HEK293 (cell line): ENCODE data around the gene ATOH7.

Experiments used
- PRDM1 ChIP-seq: fragments of 450-650 bp; formaldehyde crosslinking; IDR thresholded peaks from 2 replicates; pipeline ENCODE4; 2016; ENCODE audit warnings: missing biosample characterization, missing genetic modification characterization
- REST ChIP-seq: fragments of 450-650 bp; formaldehyde crosslinking; IDR thresholded peaks from 2 replicates; pipeline ENCODE4 v1.5.1; 2016; ENCODE audit warnings: missing biosample characterization, missing genetic modification characterization
- ZBTB11 ChIP-seq: fragments of 450-650 bp; formaldehyde crosslinking; conservative IDR thresholded peaks from 2 replicates; pipeline ENCODE4 v1.5.1; 2016; ENCODE audit warnings: low read depth, missing biosample characterization, missing genetic modification characterization
- ZNF138 ChIP-seq: fragments of 450-650 bp; formaldehyde crosslinking; IDR thresholded peaks from 2 replicates; pipeline ENCODE4 v1.5.1; 2016; ENCODE audit warnings: missing biosample characterization, missing genetic modification characterization, borderline replicate concordance
- ZNF146 ChIP-seq: fragments of 450-650 bp; formaldehyde crosslinking; IDR thresholded peaks from 2 replicates; pipeline ENCODE4 v1.5.1; 2016; ENCODE audit warnings: missing biosample characterization, missing genetic modification characterization
- ZNF18 ChIP-seq: fragments of 450-650 bp; formaldehyde crosslinking; IDR thresholded peaks from 2 replicates; pipeline ENCODE4 v1.5.1; 2016; ENCODE audit warnings: missing biosample characterization, missing genetic modification characterization
- ZNF184 ChIP-seq: fragments of 450-650 bp; IDR thresholded peaks from 2 replicates; pipeline ENCODE4 v1.5.1; 2018; ENCODE audit warnings: missing biosample characterization, mild to moderate bottlenecking, missing genetic modification characterization
- ZNF24 ChIP-seq: fragments of 450-650 bp; formaldehyde crosslinking; IDR thresholded peaks from 2 replicates; pipeline ENCODE4 v1.5.1; 2016; ENCODE audit warnings: missing biosample characterization, missing genetic modification characterization
- ZNF501 ChIP-seq: fragments of 450-650 bp; formaldehyde crosslinking; IDR thresholded peaks from 2 replicates; pipeline ENCODE4 v1.5.1; 2016; ENCODE audit warnings: missing biosample characterization, missing genetic modification characterization
- ZSCAN18 ChIP-seq: fragments of 450-650 bp; formaldehyde crosslinking; IDR thresholded peaks from 2 replicates; pipeline ENCODE4 v1.5.1; 2016; ENCODE audit warnings: missing biosample characterization, missing genetic modification characterization
- TF ChIP-seq, protein P1 (sequence below): fragments of 450-650 bp; formaldehyde crosslinking; IDR thresholded peaks from 2 replicates; pipeline ENCODE4 v1.5.1; 2016; ENCODE audit warnings: missing biosample characterization, missing genetic modification characterization

GRCh38 chr10:68276224-68276623 lies 44.3 kb upstream of the ATOH7 start:
- TF ChIP-seq ZSCAN18 (no peak), ZNF18 (tag by site-specific recombination) (no peak), ZNF501 (tag by site-specific recombination) (no peak), PRDM1 (tag by site-specific recombination) (no peak), ZBTB11 (tag by site-specific recombination) (no peak), ZNF24 (tag by site-specific recombination) (no peak), ZNF146 (tag by site-specific recombination) (no peak), ZNF184 (no peak), ZNF138 (no peak), REST (tag by site-specific recombination) (no peak)
- TF ChIP-seq, protein P1, sequence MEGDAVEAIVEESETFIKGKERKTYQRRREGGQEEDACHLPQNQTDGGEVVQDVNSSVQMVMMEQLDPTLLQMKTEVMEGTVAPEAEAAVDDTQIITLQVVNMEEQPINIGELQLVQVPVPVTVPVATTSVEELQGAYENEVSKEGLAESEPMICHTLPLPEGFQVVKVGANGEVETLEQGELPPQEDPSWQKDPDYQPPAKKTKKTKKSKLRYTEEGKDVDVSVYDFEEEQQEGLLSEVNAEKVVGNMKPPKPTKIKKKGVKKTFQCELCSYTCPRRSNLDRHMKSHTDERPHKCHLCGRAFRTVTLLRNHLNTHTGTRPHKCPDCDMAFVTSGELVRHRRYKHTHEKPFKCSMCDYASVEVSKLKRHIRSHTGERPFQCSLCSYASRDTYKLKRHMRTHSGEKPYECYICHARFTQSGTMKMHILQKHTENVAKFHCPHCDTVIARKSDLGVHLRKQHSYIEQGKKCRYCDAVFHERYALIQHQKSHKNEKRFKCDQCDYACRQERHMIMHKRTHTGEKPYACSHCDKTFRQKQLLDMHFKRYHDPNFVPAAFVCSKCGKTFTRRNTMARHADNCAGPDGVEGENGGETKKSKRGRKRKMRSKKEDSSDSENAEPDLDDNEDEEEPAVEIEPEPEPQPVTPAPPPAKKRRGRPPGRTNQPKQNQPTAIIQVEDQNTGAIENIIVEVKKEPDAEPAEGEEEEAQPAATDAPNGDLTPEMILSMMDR (tag by site-specific recombination), result no peak
